NOMO-1 treated with dmso at 0.1 percent for 144 hours (cell line): ENCODE data around the gene EML4.

Source experiments
- DNase-seq: peaks from one replicate; lab custom pipeline; 2025; ENCODE audit not compliant: unreplicated experiment; lab: John Stamatoyannopoulos, UW

The EML4 gene

GRCh38 chr2:42192652-42193566 lies 23.8 kb downstream of the EML4 start:
- no peak for DNase-seq

GRCh38 chr2:42193722-42194187 lies 24.6 kb downstream of the EML4 start:
- no peak for DNase-seq

- DNase-seq, result no peak
These were observed 25.3 kb downstream of the EML4 start for GRCh38 chr2:42194428-42194827.

GRCh38 chr2:42195559-42195958 lies 26.4 kb downstream of the EML4 start:
- DNase-seq, result no peak

- DNase-seq, result no peak
These were observed 26.9 kb downstream of the EML4 start for GRCh38 chr2:42196070-42196402.

GRCh38 chr2:42196403-42197267 lies 27.5 kb downstream of the EML4 start:
- DNase-seq, result peak; percentile 57

GRCh38 chr2:42197792-42198191 lies 28.6 kb downstream of the EML4 start:
- DNase-seq, result no peak

- DNase-seq, result no peak
These were observed 29.3 kb downstream of the EML4 start for GRCh38 chr2:42198466-42198865.

GRCh38 chr2:42199002-42199401 lies 29.8 kb downstream of the EML4 start:
- DNase-seq, result no peak

GRCh38 chr2:42199626-42200025 lies 30.5 kb downstream of the EML4 start:
- no peak for DNase-seq

- DNase-seq, result no peak
These were observed 32.0 kb downstream of the EML4 start for GRCh38 chr2:42200926-42201855.

- DNase-seq, result no peak
These were observed 33.5 kb downstream of the EML4 start for GRCh38 chr2:42202634-42203008.

- no peak for DNase-seq
These were observed 34.6 kb downstream of the EML4 start for GRCh38 chr2:42203792-42204191.

GRCh38 chr2:42205337-42205736 lies 36.2 kb downstream of the EML4 start:
- DNase-seq, result no peak

- DNase-seq, result no peak
These were observed 38.7 kb downstream of the EML4 start for GRCh38 chr2:42207826-42208225.

GRCh38 chr2:42210203-42210602 lies 41.0 kb downstream of the EML4 start:
- no peak for DNase-seq

GRCh38 chr2:42211291-42211690 lies 42.1 kb downstream of the EML4 start:
- DNase-seq, result no peak

- DNase-seq, result no peak
These were observed 45.5 kb downstream of the EML4 start for GRCh38 chr2:42214669-42215068.

- peak; percentile 25 for DNase-seq
These were observed 47.5 kb downstream of the EML4 start for GRCh38 chr2:42216694-42217093.

GRCh38 chr2:42217307-42217706 lies 48.2 kb downstream of the EML4 start:
- DNase-seq, result no peak

GRCh38 chr2:42217914-42218313 lies 48.8 kb downstream of the EML4 start:
- no peak for DNase-seq
